Measurements from ENCODE around the gene GCLM. TPM values are rescaled to one million over a fixed set of nuclear protein-coding genes. Genes with fewer than 3 reads are reported as not detected.
A peak's percentile ranks its signal among the peaks of the same experiment; 100 is the strongest.

Gene GCLM
- total RNA-seq, 1 experiment from 2014 or later = 26.3 TPM

- H3K4me1 ChIP-seq (ENCODE audit: insufficient read depth, low read length) = peaks cover 24% of the 10 kb centered on the region
- H3K27me3 ChIP-seq (ENCODE audit: low read length) = no peaks in the 10 kb centered on the region
- ATAC-seq = no peak
- H4K20me1 ChIP-seq (ENCODE audit: low read length) = peaks cover 31% of the 10 kb centered on the region
- H3K4me3 ChIP-seq (ENCODE audit: low read length) = peak overlapping the region; percentile 64; the same call in 1 of the 2 replicates
- no peaks in the 10 kb centered on the region for H3K9me2 ChIP-seq (replicated peaks; ENCODE audit: low read length)
- no peak for DNase-seq
- H3K79me2 ChIP-seq (ENCODE audit: low read length) = peaks cover 37% of the 10 kb centered on the region
- peak overlapping the region; percentile 75 for H3K4me2 ChIP-seq (ENCODE audit: low read length)
- TF ChIP-seq EZH2phosphoT487 (IDR thresholded peaks at IDR 0.05; ENCODE audit: borderline replicate concordance, low read length) (no peak), EZH2 (IDR thresholded peaks at IDR 0.05; ENCODE audit: low read length, unreplicated experiment) (no peak)
- TF ChIP-seq, protein P1, sequence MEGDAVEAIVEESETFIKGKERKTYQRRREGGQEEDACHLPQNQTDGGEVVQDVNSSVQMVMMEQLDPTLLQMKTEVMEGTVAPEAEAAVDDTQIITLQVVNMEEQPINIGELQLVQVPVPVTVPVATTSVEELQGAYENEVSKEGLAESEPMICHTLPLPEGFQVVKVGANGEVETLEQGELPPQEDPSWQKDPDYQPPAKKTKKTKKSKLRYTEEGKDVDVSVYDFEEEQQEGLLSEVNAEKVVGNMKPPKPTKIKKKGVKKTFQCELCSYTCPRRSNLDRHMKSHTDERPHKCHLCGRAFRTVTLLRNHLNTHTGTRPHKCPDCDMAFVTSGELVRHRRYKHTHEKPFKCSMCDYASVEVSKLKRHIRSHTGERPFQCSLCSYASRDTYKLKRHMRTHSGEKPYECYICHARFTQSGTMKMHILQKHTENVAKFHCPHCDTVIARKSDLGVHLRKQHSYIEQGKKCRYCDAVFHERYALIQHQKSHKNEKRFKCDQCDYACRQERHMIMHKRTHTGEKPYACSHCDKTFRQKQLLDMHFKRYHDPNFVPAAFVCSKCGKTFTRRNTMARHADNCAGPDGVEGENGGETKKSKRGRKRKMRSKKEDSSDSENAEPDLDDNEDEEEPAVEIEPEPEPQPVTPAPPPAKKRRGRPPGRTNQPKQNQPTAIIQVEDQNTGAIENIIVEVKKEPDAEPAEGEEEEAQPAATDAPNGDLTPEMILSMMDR (conservative IDR thresholded peaks at IDR 0.05; ENCODE audit: low read depth, low read length) = no peak
- no peak overlapping the region for H3K9ac ChIP-seq (ENCODE audit: low read length)
- intact Hi-C loops (cut with micrococcal nuclease) = no loop called here
- CTCF ChIA-PET = interaction anchor here (0.6 kb wide), 1 partner anchor 67 kb away, joined by 7 read pairs; no protein-coding TSS in a partner anchor
- POLR2A ChIA-PET (ENCODE audit: unreplicated experiment) = interaction anchor here (0.5 to 0.6 kb wide), 2 partner anchors 47 to 127 kb away, joined by 4 to 21 read pairs; no protein-coding TSS in a partner anchor
- no peaks in the 10 kb centered on the region for H3K9me3 ChIP-seq (ENCODE audit: low read length)
- peaks cover 3% of the 10 kb centered on the region; the same call in 1 of the 2 replicates for H3K36me3 ChIP-seq (ENCODE audit: low read depth, low read length)
- no peak overlapping the region for H3K27ac ChIP-seq (ENCODE audit: low read length)
- peak overlapping the region; percentile 86; the same call in 1 of the 2 replicates for H2AFZ ChIP-seq (ENCODE audit: low read length)
- BruUV-seq (replicated peaks) = no TSS peak
- H3F3A ChIP-seq (ENCODE audit: low read length, unreplicated experiment) = peaks cover 4% of the 10 kb centered on the region
Measured at GRCh38 chr1:93910305-93910704, 1.1 kb upstream of the GCLM start.

DNA sequence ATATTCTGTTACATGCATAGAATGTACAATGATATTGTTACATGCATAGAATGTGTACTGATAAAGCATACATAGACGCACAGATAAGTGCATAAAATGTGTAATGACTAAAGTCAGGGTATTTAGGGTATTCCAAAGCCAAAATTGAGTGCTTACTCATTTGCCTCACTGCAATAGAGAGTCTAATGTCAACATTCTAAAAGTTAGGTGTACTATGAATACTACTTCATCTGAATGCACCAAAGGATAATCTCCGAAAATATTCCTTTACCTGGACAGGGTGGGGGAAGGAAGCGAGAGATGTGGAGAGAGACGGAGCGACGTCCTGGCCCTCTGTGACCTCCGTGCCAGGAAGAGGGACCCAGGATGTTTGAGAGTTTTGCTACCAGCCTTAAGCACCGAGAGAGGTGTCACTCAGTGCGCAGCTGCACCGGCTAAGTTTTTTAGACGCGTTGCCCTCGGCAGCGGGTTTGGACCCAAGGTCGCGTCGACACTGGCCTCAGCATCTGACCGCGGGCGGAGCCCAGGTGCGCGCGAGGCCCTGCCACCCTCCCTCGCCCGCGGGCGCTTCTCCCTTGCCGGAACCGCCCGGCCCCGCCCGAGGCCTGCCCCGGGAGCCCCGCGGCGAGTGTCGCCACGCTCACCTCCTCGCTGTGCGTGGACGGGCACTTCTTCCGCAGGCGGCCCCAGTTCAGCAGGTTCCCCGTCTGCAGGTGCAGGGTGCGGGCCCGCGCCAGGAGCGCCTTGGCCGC is 660 bp downstream of the GCLM start:
- Histone ChIP-seq H3K4me3 (ENCODE audit: low read length) (peak overlapping the region; percentile 85), H3K4me2 (ENCODE audit: low read length) (peak overlapping the region; percentile 86), H3K36me3 (ENCODE audit: low read depth, low read length) (peaks cover 10% of the 10 kb centered on the region), H3F3A (ENCODE audit: low read length, unreplicated experiment) (peaks cover 4% of the 10 kb centered on the region), H3K9me3 (ENCODE audit: low read length) (no peaks in the 10 kb centered on the region), H3K79me2 (ENCODE audit: low read length) (peaks cover 54% of the 10 kb centered on the region), H3K9ac (ENCODE audit: low read length) (peak overlapping the region; percentile 81), H4K20me1 (ENCODE audit: low read length) (peaks cover 49% of the 10 kb centered on the region), H3K27ac (ENCODE audit: low read length) (peak overlapping the region; percentile 70), H3K27me3 (ENCODE audit: low read length) (no peaks in the 10 kb centered on the region), H2AFZ (ENCODE audit: low read length) (peak overlapping the region; percentile 0; the same call in 1 of the 2 replicates), H3K9me2 (replicated peaks; ENCODE audit: low read length) (no peaks in the 10 kb centered on the region), H3K4me1 (ENCODE audit: insufficient read depth, low read length) (peaks cover 36% of the 10 kb centered on the region)
- BruUV-seq (replicated peaks) = TSS peak; percentile 44
- ATAC-seq = peak; percentile 41
- TF ChIP-seq EZH2phosphoT487 (IDR thresholded peaks at IDR 0.05; ENCODE audit: borderline replicate concordance, low read length) (no peak), EZH2 (IDR thresholded peaks at IDR 0.05; ENCODE audit: low read length, unreplicated experiment) (no peak)
- TF ChIP-seq, protein P1 (conservative IDR thresholded peaks at IDR 0.05; ENCODE audit: low read depth, low read length) = no peak
- POLR2A ChIA-PET (ENCODE audit: unreplicated experiment) = interaction anchor here (0.7 to 1.0 kb wide), 2 partner anchors 29 to 63 kb away, joined by 4 to 5 read pairs; no protein-coding TSS in a partner anchor
- intact Hi-C loops (cut with micrococcal nuclease) = loop anchor here (1.0 to 5.0 kb wide), 2 partner anchors 61 to 119 kb away; no protein-coding TSS in a partner anchor
- peak; percentile 46 for DNase-seq
- CTCF ChIA-PET = interaction anchor here (0.7 to 1.6 kb wide), 3 partner anchors 11 to 62 kb away, joined by 3 to 5 read pairs (median 3); no protein-coding TSS in a partner anchor
